ENCODE results near the gene SMIM1.
"Not testable (repeated sequence)": the region's sequence is repeated elsewhere in the genome, so short reads cannot be mapped to it uniquely, and the experiment has no call there.

Gene SMIM1

DNA sequence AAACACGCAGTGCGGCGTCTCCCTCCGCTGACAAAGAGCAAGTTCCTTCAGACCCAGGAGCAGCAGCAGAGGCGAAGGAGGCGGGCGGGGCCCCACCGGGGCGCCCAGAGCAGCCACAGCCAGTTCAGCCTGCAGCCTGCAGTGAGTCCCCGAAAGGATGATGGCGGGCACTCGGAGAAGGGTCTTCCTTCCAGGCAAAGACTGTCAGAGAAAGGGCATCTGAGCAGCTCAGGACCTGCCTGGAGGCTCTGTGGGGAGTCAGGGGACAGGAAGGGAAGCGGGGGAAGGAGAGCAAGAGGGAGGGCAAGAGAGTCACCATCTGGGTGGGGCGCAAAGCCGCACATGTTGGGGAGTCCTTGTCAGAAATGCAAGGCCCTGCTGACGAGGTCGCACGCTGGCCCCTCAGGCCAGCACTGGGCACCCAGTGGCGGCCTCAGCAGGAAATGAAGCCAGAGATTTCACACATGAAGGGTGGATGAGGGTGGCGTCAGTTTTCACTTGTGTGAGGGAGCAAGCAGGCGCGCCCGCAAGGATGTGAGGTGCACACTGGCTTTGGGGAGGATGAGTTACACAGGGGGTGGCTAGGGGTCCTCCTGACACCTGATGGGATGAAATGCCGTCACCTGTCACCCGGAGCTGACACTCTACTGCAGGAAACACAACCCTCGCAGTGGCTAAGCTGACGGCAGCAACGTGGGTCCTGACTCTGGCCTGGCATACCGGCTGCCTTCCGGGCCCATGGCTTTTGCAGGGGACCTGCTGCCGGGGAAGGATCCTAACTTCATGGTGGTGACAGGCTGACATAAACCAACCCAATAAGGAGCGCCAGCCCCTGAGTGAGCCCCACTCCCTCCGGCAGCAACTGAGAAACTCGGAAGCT is 17.1 kb downstream of the SMIM1 start:
- in situ Hi-C loops (cut with HindIII; ENCODE audit: low sequenced_read_pairs), result no loop called here

DNA sequence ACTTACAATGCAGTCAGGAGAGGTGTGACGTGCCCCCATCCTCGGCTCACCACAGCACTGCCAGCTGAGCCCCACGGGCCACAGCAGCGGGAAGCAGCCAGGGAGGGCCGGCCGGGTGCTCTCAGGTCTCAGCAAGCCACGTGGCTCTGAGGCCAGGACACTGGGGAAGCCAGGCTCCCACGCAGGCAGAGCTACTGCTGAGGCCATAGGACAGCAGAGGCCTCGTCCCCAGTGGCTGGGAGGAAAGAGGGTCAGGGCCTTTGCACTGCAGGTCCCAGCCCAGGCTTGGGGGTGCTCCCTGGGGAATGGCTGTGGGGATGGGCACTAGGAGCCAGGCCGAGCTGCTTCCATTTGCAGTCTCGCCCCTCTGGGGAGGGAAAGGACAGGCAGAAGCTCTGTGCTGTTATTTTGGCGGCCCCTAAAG is 18.0 kb downstream of the SMIM1 start:
- in situ Hi-C loops (cut with HindIII; ENCODE audit: low sequenced_read_pairs), result no loop called here

DNA sequence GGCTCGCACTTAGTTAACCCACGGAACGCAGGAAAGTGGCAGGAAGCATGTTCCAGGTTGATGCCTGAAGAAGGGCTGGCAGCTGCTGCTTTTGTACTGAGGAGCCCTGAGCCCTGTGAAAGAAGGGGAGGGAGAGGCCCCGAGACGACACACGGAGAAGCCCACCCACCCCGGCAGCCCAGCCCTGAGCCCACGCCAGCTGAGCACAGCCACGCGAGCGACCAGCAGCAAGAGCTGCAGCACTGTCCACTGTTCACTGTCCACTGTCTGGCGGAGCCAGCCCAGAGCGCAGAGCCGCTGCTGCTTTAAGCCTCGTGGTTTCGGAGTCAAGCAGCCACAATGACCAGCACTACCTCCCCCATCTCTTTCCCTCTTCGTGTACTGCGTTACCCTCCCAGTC is 18.4 kb downstream of the SMIM1 start:
- in situ Hi-C loops (cut with HindIII; ENCODE audit: low sequenced_read_pairs), result no loop called here

DNA sequence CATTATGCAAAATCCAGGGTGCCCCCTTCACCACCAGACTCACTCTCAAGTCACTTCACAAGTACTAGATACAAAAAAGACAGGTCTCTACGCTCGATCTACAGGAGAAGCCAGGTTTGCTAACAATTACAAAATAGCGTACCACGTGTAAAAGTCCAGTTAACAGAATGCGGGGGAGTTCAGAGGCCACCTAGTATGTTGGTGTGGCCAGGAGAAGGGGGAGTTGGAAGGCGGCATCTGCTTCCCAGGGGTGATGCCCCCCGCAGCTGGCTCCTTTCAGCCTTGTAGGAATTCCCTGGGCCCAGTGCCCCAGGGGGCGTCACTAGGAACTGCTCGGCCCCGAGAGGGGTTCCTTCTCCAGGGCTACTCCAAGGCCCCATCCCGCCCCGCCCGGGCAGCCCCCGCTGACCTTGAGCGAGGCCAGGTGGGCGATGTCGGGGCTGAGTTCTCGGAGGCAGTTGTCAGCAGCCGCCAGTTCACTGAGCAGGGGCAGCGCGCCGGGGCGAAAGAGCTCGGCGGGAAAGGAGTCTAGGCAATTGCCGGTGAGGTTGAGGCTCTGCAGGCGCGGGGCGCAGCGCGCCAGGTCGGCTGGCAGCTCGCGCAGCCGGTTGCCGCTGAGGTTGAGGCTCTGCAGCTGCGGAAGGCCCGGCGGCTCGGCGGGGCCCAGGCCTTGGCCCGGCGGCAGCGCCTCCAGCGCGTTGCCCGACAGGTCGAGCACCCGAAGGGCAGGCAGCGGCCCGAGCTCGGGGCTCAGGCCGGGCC is 23.1 kb downstream of the SMIM1 start:
- in situ Hi-C loops (cut with HindIII; ENCODE audit: low sequenced_read_pairs), result no loop called here

DNA sequence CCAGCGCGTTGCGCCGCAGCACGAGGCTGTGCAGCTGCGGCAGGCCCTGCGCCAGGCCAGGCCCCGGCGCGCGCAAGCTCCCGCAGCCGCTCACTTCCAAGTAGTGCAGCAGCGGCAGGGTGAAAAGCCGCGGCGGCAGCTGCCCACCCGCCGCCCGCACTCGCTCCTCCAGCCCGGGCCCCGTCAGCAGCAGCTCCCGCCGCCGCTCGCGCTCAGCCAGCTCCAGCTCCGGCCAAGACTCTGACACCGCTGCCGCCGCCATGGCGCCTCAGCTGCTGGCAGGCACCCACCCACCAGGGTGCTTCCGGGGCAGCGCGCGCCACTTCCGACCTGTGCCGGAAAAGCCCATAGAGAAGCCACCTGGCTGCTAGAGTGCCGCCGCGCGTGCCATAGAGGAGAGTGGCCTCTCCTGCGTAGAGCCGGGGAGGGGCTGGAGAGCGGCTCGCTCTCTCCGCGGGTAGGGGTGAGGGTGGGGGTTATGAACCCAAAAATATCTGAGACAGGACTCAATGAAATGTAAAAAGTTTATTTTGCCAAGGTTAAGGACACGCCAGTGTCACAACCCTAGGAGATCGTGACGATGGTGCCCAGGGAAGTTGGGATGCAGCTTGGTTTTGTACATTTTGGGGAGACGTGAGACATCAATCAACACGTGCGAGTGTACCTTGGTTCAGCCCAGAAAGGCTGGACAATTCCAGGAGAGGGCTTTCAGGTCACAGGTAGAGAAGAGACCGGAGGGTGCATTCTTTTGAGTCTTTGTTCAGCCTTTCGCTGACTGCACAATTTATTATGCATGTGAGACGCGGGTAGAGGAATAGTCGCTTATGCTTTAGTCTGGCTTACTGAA is 23.9 kb downstream of the SMIM1 start, which contains the start of gene LRRC47:
Gene LRRC47, minus strand, starts transcription at position 284 of the 847 bp plus-strand sequence. Its CDS starts 22 bp downstream, at position 262.
- in situ Hi-C loops (cut with HindIII; ENCODE audit: low sequenced_read_pairs), result no loop called here

DNA sequence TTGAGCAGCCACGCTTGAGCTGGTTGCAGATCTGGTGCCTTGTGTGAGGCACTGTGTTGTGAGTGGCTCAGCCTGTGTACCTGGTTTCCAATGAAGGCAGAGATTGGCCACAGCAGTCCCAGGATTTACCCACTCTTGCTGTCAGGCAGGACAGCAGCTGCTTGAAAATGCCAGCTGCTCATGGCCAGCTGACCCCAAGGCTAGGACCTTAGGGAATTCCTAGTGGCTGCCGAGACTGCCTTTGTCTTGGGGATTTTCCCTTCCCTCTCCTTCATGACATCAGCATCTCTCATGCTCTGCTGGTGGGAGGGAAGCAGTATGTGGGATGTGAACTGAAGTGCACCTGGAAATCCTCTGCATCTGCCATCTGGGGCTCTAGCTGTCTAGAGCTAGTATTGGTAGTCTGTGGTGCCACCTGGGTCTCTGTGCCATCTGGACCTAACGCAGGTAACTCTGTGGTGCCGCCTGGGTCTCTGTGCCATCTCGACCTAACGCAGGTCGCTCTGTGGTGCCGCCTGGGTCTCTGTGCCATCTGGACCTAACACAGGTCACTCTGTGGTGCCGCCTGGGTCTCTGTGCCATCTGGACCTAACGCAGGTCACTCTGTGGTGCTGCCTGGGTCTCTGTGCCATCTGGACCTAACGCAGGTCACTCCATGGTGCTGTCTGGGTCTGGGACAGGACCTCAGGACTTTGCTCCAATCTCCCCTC is 27.6 kb downstream of the SMIM1 start:
- in situ Hi-C loops (cut with HindIII; ENCODE audit: low sequenced_read_pairs), result no loop called here

DNA sequence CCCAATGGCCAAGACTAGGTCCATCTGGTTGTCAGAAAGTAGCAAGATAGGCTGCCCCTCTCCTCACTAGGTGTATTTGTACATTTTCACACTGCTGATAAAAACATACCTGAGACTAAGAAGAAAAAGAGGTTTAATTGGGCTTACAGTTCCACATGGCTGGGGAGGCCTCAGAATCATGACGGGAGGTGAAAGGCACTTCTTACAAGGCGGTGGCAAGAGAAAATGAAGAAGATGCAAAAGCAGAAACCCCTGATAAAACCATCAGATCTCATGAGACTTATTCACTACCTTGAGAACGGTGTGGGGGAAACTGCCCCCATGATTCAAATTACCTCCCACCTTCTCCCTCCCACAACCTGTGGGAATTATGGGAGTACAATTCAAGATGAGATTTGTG is 28.2 kb downstream of the SMIM1 start:
- in situ Hi-C loops (cut with HindIII; ENCODE audit: low sequenced_read_pairs), result not testable (repeated sequence)

DNA sequence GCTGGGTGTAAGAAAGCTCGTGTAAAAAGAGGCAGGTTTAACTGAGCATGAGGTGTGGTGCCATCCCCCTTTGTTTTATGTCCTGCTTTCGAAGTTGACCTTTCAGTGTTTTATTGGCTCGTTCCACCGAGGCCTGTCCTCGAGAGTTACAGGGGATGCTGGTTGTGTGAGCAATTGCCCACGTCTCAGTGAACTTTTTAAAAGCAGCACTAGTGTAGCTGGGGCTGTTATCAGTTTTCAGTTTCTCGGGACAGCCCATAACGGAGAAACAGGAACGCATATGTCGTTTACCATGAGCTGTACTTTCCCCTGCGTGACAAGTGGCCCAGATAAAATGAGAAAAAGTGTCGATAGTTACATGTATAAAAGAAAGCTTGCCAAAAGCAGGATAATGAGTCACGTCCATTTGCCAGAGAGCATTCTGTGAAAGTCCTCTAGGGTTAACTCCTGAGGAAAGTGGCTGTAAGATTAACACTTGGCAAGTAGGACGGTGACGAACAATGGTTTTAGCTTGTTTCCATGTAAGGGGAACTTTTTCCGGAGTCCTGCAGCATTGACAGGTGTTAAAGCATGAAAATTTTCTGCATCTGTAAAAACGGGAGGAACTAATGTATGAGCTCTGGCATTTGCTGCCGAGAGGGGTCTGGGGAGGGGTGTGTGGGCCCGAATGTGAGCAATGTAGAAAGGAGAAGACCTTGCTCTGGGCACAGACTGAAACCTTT is 31.5 kb downstream of the SMIM1 start:
- in situ Hi-C loops (cut with HindIII; ENCODE audit: low sequenced_read_pairs), result no loop called here

DNA sequence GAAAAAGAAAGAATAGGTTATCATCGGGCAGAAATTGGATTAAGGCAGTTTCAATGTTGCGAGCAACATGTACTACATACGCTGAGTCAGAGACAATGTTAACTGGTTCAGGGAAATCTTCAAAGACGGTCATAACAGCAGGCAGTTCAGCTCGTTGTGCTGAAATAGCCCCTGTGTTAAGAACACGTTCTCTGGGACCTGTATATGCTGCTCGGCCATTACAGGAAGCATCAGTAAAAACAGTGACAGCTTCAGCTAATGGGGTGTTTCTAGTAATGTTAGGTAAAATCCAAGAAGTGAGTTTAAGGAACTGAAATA is 32.0 kb downstream of the SMIM1 start:
- in situ Hi-C loops (cut with HindIII; ENCODE audit: low sequenced_read_pairs), result not testable (repeated sequence)

DNA sequence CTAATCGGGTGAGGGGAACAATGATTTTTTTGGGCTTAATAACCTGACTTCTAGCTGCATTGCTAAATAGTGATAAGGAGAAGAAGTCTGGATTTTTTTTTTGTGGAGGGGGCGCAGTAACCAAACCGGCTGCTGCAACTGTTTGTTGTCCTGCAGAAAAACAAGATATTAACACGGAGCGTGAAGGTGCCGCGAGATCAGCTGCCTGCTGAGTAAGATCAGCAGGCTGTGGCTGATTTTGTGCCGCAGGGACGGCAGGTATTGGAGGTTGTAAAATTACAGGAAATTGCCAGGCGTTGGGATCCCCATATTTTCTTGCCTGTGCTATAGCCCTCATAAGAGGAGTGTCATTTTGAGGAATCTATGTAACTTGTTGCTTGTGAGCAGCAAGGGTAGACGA is 32.5 kb downstream of the SMIM1 start:
- in situ Hi-C loops (cut with HindIII; ENCODE audit: low sequenced_read_pairs), result no loop called here

DNA sequence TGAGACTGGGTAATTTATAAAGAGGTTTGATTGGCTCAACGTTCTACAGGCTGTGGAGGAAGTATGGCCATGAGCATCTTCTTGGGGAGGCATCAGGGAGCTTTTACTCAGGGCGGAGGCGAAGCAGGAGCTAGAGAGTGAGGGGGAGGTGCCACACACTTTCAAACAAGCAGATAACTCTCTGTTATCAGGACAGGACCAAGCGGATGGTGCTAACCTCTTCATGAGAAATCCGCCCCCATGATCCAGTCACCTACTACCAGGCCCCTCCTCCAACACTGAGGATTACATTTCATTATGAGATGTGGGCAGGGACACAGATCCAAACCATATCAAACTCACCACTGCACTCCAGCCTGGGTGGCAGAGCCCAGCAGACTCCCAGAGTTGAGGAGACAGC is 35.2 kb downstream of the SMIM1 start:
- in situ Hi-C loops (cut with HindIII; ENCODE audit: low sequenced_read_pairs), result no loop called here

DNA sequence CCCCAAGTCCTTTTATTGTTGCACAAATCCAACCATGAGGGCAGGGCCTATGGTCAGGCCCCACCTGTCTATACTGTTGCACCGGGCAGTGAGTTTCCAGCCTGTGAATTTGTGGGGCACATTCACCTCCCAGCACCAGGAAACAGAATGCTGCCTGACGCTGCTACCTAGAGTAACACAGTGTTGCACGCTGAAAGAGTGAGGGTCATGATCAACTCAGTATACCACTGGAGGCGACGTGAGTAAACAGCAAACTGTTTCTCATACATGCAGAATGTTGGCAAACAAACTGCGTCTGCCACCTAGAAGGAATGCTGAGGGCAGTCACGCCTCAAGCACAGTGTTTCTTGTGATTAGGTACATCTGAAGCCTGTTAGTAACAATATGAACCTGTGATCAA is 37.1 kb downstream of the SMIM1 start:
- in situ Hi-C loops (cut with HindIII; ENCODE audit: low sequenced_read_pairs), result no loop called here

DNA sequence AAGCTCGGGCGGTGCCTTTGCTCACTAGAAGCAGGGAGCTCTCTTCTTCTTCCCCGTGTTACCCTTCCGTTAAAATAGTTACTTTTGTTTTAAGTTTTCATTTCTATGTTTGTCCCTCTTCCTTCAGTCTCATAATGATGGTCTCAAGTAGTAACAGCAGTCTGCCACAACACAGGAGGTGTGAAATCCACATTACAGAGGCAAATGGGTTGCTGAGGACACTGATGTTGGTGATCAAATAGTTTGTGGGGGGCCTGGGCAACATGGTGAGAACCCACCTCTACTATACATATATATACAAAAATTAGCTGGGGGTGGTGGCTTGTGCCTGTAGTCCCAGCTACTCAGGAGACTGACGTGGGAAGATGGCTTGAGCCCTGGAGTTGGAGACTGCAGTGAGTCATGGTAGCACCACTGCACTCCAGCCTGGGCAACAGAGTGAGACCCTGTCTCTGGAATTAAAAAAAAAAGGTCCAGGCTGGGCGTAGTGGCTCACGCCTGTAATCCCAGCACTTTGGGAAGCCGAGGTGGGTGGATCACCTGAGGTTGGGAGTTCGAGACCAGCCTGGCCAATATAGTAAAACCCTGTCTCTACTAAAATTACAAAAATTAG is 37.7 kb downstream of the SMIM1 start:
- in situ Hi-C loops (cut with HindIII; ENCODE audit: low sequenced_read_pairs), result not testable (repeated sequence)

DNA sequence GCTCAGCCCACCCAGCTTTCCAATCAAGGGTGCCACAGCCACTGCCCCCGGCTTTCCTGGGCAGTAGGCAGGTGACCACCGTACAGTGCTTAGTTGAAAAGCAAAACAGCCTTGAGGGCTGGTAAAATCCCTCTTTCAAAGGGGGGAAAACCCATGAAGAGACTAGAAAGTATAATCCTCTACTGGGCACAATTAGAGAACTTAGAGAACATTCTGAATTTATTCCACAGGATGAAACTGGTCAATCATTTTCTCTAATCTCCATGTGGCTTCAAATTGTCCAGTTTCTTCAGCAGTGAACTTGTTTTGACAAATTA is 39.0 kb downstream of the SMIM1 start:
- in situ Hi-C loops (cut with HindIII; ENCODE audit: low sequenced_read_pairs), result no loop called here

DNA sequence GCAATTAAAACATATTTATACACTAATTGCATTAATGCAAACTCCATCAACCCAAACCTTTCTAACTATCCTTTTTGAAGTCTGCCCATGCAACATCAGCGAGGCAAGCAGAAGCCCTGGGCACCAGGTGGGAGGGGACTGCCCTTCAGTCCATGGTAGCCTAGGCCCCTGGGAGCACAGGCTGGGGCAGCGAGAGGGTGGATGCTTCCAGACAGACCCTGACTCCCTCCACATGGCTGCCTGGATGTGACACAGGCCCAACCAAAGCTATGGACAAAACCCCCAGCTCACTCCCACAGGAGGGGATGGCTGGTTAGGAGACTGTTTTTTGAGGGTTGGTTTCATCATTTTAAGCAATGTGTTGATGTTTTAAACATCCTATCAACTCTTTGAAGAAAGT is 41.5 kb downstream of the SMIM1 start:
- in situ Hi-C loops (cut with HindIII; ENCODE audit: low sequenced_read_pairs), result no loop called here

DNA sequence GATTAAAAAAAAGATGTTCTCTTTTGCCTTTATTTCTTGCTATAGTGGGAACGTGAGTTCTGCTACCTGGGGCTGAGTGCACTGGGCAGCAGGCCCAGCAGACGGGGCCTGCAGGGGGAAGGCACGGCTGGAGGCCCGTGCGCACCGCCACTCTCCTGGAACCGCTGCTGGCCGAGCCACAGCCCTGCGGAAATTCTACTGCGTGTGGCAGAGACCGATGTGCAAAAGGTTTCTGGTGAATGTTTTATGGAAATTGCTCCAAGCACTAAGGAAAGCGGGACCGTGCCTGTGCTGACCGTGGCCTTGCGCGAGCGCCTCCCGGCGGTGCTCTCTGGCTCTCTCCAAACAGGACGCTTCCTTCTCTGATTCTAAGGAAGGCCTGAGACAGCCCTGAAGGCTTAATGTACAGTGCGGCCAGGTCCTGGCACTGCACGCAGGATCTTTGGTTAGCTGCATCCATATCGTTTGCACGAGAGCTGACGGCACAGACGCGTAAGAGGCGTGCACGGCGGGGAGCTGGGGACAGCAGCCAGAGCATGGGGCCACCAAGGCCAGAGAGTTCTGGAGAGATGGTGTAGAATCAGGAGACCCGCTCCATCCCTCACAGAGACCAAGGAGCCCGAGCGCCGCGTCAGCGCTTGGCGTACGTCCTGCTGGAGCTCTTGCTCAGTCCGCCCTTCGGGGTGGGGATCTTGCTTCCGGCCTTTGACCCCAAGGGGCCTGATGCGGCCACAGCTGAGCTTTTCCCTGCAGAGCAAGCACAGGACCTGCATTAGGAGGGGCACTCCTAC is 42.4 kb downstream of the SMIM1 start:
- in situ Hi-C loops (cut with HindIII; ENCODE audit: low sequenced_read_pairs), result no loop called here

DNA sequence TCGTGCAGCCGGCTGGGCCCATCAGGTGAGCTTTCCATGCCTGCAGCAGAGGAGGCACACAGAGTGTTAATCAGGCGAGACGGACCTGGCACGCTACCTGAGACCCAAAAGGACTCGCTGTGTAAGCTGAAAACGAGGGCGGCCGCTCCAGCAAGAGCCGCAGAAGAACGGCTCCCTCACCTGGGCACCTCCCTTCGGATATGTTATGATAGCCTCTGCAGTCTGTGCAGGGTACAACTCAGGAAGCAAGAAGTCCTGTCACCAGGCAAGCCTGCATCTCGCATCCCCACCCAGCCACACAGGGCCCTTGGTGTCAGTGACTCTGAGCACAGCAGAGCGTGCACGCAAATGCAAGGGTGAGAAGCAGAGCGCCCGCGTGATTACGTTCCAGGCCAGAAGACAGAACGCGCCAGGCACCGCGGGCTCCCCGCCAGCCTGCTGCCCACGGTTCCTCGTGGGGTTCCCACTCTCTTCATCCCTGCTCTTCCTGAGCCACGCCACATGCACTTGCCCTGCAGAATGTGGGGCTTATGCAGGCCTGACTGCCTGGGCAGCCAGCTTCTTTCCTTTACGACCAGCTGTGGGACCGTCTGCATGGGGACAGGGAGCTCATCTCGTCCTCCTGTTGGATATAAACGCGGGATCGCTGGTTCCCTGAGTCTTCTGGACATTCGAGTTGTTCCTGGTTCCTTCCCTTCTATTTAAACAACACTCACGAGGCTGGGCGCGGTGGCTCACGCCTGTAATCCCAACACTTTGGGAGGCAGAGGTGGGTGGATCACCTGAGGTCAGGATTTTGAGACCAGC is 44.0 kb downstream of the SMIM1 start:
- in situ Hi-C loops (cut with HindIII; ENCODE audit: low sequenced_read_pairs), result no loop called here

DNA sequence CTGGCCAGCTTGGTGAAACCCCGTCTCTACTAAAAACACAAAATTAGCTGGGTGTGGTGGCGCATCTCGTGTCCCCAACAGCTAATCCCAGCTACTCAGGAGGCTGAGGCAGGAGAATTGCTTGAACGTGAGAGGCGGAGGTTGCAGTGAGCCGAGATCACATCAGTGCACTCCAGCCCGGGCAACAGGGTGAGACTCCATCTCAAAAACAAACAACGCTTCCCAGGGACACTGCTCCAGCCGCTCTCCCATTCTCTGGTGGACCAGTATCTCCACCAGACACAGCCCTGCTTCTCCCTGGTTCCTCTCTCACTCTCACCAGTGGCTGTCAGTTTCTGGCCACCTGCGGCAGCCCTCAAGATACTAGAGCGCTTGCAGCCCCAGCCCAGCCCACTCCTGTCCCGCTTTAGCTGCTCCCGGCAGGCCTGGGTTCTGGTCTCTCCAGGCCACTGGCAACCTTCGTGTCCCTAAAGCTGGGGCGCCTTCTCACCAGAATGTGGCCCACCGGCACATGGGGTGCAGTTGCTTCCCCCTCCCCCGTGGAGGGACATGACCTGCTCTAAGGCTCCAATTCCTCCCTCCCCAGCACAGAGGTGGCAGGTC is 44.7 kb downstream of the SMIM1 start:
- in situ Hi-C loops (cut with HindIII; ENCODE audit: low sequenced_read_pairs), result no loop called here

All from DLD1 (cell line).